ENCODE data around the gene ZNF837.
"Not testable (repeated sequence)": the region's sequence is repeated elsewhere in the genome, so short reads cannot be mapped to it uniquely, and the experiment has no call there.

Gene ZNF837

GRCh38 chr19:58380662-58381459, at the start of gene ZNF837:
ZNF837 (minus strand) TSS chr19:58381030; CDS start chr19:58369332, 11,698 bp downstream.
- peak; percentile 100 for DNase-seq (ENCODE audit: low read depth in 2 of 2)

- DNase-seq (ENCODE audit: low read depth in 2 of 2) = no peak
These were observed 48.9 kb upstream of the ZNF837 start for GRCh38 chr19:58429745-58430144.

GRCh38 chr19:58428617-58429016, 47.8 kb upstream of the ZNF837 start:
- no peak for DNase-seq (ENCODE audit: low read depth in 2 of 2)

- no peak for DNase-seq (ENCODE audit: low read depth in 2 of 2)
These were observed 36.2 kb upstream of the ZNF837 start for GRCh38 chr19:58417071-58417470.

GRCh38 chr19:58416604-58417003, 35.8 kb upstream of the ZNF837 start:
- DNase-seq (ENCODE audit: low read depth in 2 of 2) = no peak

GRCh38 chr19:58409010-58409790, 28.4 kb upstream of the ZNF837 start:
- DNase-seq (ENCODE audit: low read depth in 2 of 2) = no peak

- DNase-seq (ENCODE audit: low read depth in 2 of 2) = peak; percentile 91 to 92
These were observed 27.6 kb upstream of the ZNF837 start, which contains the start of gene ZNF584 for GRCh38 chr19:58408152-58409009. ZNF584 (plus strand) TSS chr19:58408649; CDS start chr19:58409148, 499 bp downstream.

GRCh38 chr19:58407658-58408151, 26.9 kb upstream of the ZNF837 start:
- DNase-seq (ENCODE audit: low read depth in 2 of 2) = no peak

- DNase-seq (ENCODE audit: low read depth in 2 of 2) = no peak
These were observed 26.2 kb upstream of the ZNF837 start for GRCh38 chr19:58406818-58407657.

GRCh38 chr19:58403920-58404478, 23.2 kb upstream of the ZNF837 start:
- not testable (repeated sequence) for DNase-seq (ENCODE audit: low read depth in 2 of 2)

- no peak for DNase-seq (ENCODE audit: low read depth in 2 of 2)
These were observed 21.1 kb upstream of the ZNF837 start for GRCh38 chr19:58401840-58402421.

GRCh38 chr19:58400916-58401839, 20.3 kb upstream of the ZNF837 start:
- DNase-seq (ENCODE audit: low read depth in 2 of 2) = peak; percentile 98 to 99

GRCh38 chr19:58400316-58400915, 19.6 kb upstream of the ZNF837 start:
- DNase-seq (ENCODE audit: low read depth in 2 of 2) = no peak

GRCh38 chr19:58399903-58400302, 19.1 kb upstream of the ZNF837 start:
- no peak for DNase-seq (ENCODE audit: low read depth in 2 of 2)

- no peak for DNase-seq (ENCODE audit: low read depth in 2 of 2)
These were observed 17.7 kb upstream of the ZNF837 start for GRCh38 chr19:58398545-58398944.

GRCh38 chr19:58398087-58398486, 17.3 kb upstream of the ZNF837 start:
- no peak for DNase-seq (ENCODE audit: low read depth in 2 of 2)

- DNase-seq (ENCODE audit: low read depth in 2 of 2) = no peak
These were observed 16.8 kb upstream of the ZNF837 start for GRCh38 chr19:58397533-58398037.
